OCI-LY3 (cell line): ENCODE data around the gene CHFR.

ENCODE experiments used
- H2AFZ ChIP-seq: fragments of 200-600, 300-600 bp; shearing (Covaris generic); 2 replicates; pipeline ENCODE4 v1.6.0; 2014; ENCODE audit warnings: antibody characterized with exemption, low read depth, low read length
- H3K27ac ChIP-seq: fragments of 200-600, 300-600 bp; sonication (generic); 2 replicates; pipeline ENCODE4 v1.5.1; 2014; ENCODE audit warnings: mild to moderate bottlenecking, low read length, moderate library complexity, mixed read lengths
- H3K27me3 ChIP-seq: fragments of 200-600, 300-600 bp; sonication (generic); 2 replicates; pipeline ENCODE4 v1.6.1; 2014; ENCODE audit warnings: low read depth, low read length, mixed read lengths
- H3K36me3 ChIP-seq: fragments of 200-600, 300-600 bp; sonication (generic); replicated peaks from 2 replicates; pipeline ENCODE3; 2014; ENCODE audit warnings: low read depth, low read length, mixed read lengths
- H3K4me1 ChIP-seq: fragments of 300-600, 200-600 bp; sonication (generic); 2 replicates; pipeline ENCODE4 v1.6.1; 2014; ENCODE audit warnings: low read length, mixed read lengths
- H3K4me2 ChIP-seq: fragments of 200-600, 300-600 bp; sonication (generic); 2 replicates; pipeline ENCODE4 v1.6.1; 2014; ENCODE audit warnings: low read length, mixed read lengths
- H3K4me3 ChIP-seq: fragments of 300-600, 200-600 bp; sonication (generic); 2 replicates; pipeline ENCODE4 v1.5.1; 2014; ENCODE audit warnings: antibody characterized with exemption, mild to moderate bottlenecking, low read length, moderate library complexity
- H3K79me2 ChIP-seq: fragments of 300-600, 200-600 bp; shearing (Covaris generic); 2 replicates; pipeline ENCODE4 v1.6.1; 2014; ENCODE audit warnings: mild to moderate bottlenecking, low read length, mixed read lengths
- H3K9ac ChIP-seq: fragments of 300-600, 200-600 bp; shearing (Covaris generic); 2 replicates; pipeline ENCODE4 v1.6.0; 2014; ENCODE audit warnings: mild to moderate bottlenecking, low read length, moderate library complexity
- H3K9me3 ChIP-seq: fragments of 200-600, 300-600 bp; shearing (Covaris generic); 2 replicates; pipeline ENCODE4 v1.6.1; 2014; ENCODE audit warnings: low read length, mixed read lengths; ENCODE audit not compliant: insufficient read depth
- H4K20me1 ChIP-seq: fragments of 200-600, 300-600 bp; sonication (generic); 2 replicates; pipeline ENCODE4 v1.6.1; 2016; ENCODE audit warnings: low read length, mixed read lengths; ENCODE audit not compliant: insufficient read depth
- EZH2phosphoT487 ChIP-seq: fragments of 200-600 bp; shearing (Covaris generic); IDR thresholded peaks from 2 replicates; pipeline ENCODE4 v1.6.1; 2018; ENCODE audit warnings: antibody characterized with exemption, mixed run types, low read depth
- TF ChIP-seq, protein P1 (sequence below): fragments of 200-600, 300-600 bp; sonication (generic); IDR thresholded peaks from 2 replicates; pipeline ENCODE4 v1.5.1; 2014; ENCODE audit warnings: antibody characterized with exemption, low read length, low read depth

Gene CHFR

DNA sequence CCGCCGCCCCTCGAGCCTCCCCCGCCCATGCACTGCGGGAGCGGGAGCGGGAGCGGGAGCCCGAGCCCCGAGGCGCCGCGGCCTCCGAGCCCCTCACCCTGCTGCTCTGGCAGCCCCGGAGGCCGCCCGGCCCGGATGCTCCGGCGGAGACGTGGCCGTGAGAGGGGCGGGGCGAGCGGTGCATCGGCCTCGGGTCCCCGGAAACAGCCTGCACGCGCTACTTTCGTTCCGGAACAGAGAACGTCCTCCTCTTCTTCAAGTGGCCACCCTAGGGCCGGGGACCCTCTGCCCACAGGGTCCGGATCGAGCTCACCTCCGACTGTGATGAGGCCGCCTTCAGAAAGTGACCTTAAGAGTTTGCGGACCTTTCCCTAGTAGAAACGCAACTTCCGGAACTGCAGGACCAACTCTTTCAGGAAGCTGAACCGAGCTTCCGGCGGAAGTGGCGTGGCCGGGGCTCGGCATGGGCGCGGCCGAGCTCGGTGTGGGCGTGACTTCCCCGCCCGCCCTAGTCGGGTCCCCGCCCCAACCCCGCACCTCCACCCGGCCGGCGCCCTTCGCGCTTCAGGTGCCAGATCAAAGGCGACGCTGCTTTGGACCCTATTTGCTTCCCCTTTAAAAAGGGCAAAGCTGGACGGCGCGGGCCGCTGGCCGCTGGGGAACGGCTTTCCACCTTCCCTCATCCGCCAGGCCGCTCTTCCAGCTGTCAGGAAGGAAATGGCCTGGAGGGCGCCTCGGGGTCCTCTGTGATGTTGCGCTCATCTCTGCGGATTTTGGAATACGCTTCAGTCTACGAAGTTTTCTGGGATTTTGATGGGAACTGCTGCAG, 58.5 kb downstream of the CHFR start, which contains the start of gene GOLGA3:
Gene GOLGA3 (minus strand): TSS at position 164 of the 829 bp plus-strand sequence. CDS start 6,741 bp downstream, outside the sequence.
- no peak for TF ChIP-seq EZH2phosphoT487
- TF ChIP-seq, protein P1, sequence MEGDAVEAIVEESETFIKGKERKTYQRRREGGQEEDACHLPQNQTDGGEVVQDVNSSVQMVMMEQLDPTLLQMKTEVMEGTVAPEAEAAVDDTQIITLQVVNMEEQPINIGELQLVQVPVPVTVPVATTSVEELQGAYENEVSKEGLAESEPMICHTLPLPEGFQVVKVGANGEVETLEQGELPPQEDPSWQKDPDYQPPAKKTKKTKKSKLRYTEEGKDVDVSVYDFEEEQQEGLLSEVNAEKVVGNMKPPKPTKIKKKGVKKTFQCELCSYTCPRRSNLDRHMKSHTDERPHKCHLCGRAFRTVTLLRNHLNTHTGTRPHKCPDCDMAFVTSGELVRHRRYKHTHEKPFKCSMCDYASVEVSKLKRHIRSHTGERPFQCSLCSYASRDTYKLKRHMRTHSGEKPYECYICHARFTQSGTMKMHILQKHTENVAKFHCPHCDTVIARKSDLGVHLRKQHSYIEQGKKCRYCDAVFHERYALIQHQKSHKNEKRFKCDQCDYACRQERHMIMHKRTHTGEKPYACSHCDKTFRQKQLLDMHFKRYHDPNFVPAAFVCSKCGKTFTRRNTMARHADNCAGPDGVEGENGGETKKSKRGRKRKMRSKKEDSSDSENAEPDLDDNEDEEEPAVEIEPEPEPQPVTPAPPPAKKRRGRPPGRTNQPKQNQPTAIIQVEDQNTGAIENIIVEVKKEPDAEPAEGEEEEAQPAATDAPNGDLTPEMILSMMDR, result no peak
- no peaks in the 10 kb centered on the region for H3K4me1 ChIP-seq
- H3K9ac ChIP-seq, result peak within 1 kb of the TSS; percentile 71
- peak within 1 kb of the TSS; percentile 63 for H3K27ac ChIP-seq
- H3K9me3 ChIP-seq, result no peaks in the 10 kb centered on the region
- H3K27me3 ChIP-seq, result no peaks in the 10 kb centered on the region
- 0 out of 2 replicates have a peak within 1 kb of the TSS, but pooled peaks have one; percentile 30 for H2AFZ ChIP-seq
- peak within 1 kb of the TSS; percentile 89 for H3K4me3 ChIP-seq
- H3K79me2 ChIP-seq, result peaks cover 26% of the 10 kb centered on the region
- H3K4me2 ChIP-seq, result peak within 1 kb of the TSS; percentile 59
- H4K20me1 ChIP-seq, result no peaks in the 10 kb centered on the region
- no peaks in the 10 kb centered on the region for H3K36me3 ChIP-seq

DNA sequence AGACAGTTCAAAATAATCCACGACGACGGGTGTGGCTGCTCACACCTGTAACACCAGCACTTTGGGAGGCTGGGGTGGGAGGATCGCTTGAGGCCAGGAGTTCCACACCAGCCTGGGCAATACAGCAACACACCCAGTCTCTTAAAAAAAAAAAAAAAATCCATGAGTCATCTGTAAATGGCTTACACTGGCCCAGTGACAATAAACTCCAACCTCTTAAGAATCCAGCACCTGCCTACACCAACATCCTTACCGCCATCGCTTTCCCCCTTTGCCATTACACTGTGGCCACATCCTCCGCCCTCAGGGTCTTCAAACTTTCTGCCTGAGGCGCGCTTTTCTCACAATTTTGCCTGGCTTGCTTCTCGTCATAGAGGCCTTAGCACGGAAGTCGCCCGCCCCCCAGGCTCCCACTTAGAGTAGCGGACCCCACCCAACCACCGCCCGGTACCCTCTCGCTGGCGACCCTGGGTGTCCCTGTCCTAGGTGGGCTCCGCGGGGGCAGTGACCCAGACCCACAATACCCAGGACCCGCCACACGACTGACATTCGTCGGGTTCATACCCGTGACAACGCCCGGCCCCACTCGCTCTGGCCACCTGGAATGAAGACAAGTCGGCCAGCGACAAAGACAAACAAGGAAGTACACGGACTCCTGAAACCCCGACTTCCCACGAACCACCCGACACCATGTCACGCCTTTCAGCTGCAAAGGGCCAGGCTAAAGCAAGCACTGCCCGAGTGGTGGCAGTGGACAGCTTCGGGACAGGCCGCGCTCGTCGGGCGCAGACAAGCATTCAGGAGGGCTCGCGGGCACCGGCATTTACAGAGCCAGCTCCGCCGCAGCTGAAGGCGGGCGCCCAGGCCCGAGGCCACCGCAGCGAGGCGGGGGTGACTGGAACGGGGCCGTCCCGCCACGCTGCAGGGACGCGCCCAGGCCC, 59.4 kb downstream of the CHFR start:
- TF ChIP-seq EZH2phosphoT487, result no peak
- TF ChIP-seq, protein P1, result no peak
- Histone ChIP-seq H4K20me1 (no peaks in the 10 kb centered on the region), H3K9me3 (no peaks in the 10 kb centered on the region), H2AFZ (no peak overlapping the region), H3K4me1 (no peaks in the 10 kb centered on the region), H3K9ac (peak overlapping the region; percentile 71), H3K4me3 (peak overlapping the region; percentile 89), H3K36me3 (no peaks in the 10 kb centered on the region), H3K4me2 (peak overlapping the region; percentile 53), H3K27ac (no peak overlapping the region), H3K27me3 (no peaks in the 10 kb centered on the region), H3K79me2 (peaks cover 26% of the 10 kb centered on the region)

DNA sequence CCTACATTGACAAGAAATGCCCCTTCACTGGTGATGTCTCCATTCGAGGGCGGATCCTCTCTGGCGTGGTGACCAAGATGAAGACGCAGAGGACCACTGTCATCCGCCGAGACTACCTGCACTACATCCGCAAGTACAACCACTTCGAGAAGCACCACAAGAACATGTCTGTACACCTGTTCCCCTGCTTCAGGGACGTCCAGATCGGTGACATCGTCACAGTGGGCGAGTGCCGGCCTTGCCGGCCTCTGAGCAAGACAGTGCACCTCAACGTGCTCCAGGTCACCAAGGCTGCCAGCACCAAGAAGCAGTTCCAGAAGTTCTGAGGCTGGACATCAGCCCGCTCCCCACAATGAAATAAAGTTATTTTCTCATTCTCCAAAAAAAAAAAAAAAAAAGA, 61.5 kb downstream of the CHFR start:
- Histone ChIP-seq H3K4me2 (no peak overlapping the region), H4K20me1 (no peaks in the 10 kb centered on the region), H3K79me2 (peaks cover 26% of the 10 kb centered on the region), H3K4me3 (no peak overlapping the region), H3K27ac (no peak overlapping the region), H3K27me3 (no peaks in the 10 kb centered on the region), H3K9ac (no peak overlapping the region), H3K9me3 (no peaks in the 10 kb centered on the region), H2AFZ (no peak overlapping the region), H3K36me3 (no peaks in the 10 kb centered on the region), H3K4me1 (no peaks in the 10 kb centered on the region)
- no peak for TF ChIP-seq EZH2phosphoT487
- TF ChIP-seq, protein P1, result no peak

DNA sequence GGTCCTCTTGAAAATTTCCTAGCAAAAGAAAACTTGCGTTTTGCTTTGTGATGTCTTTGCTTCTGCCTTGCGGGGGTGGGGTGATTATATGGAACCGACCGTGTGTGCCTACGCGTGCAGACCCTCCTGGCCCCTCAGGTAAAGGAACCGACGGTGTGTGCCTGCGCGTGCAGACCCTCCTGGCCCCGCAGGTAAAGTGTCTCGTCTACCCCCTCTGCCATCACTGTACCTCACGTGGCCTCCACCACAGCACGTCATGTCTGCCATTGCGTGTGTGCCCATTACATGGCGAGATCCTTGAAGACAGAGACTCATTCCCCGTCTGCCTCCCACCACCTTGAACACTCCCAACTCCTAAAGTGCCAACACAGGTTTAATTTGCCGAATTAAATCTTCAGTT, 62.3 kb downstream of the CHFR start:
- H3K36me3 ChIP-seq, result no peaks in the 10 kb centered on the region
- H4K20me1 ChIP-seq, result no peaks in the 10 kb centered on the region
- H3K27ac ChIP-seq, result no peak overlapping the region
- H2AFZ ChIP-seq, result no peak overlapping the region
- H3K4me3 ChIP-seq, result no peak overlapping the region
- no peaks in the 10 kb centered on the region for H3K9me3 ChIP-seq
- H3K4me2 ChIP-seq, result no peak overlapping the region
- H3K4me1 ChIP-seq, result no peaks in the 10 kb centered on the region
- H3K27me3 ChIP-seq, result no peaks in the 10 kb centered on the region
- peaks cover 26% of the 10 kb centered on the region for H3K79me2 ChIP-seq
- H3K9ac ChIP-seq, result no peak overlapping the region
- TF ChIP-seq EZH2phosphoT487, result no peak
- TF ChIP-seq, protein P1, result no peak
